GM18873 (cell line): ENCODE data around the gene COL8A1.

Experiments used
- ATAC-seq: cut with Tn5 transposase; IDR thresholded peaks from one replicate; pipeline ENCODE4 v1.9.1; 2021; ENCODE audit warnings: mild to moderate bottlenecking, moderate library complexity, moderate number of reproducible peaks; ENCODE audit not compliant: unreplicated experiment, low FRiP score

COL8A1 gene

DNA sequence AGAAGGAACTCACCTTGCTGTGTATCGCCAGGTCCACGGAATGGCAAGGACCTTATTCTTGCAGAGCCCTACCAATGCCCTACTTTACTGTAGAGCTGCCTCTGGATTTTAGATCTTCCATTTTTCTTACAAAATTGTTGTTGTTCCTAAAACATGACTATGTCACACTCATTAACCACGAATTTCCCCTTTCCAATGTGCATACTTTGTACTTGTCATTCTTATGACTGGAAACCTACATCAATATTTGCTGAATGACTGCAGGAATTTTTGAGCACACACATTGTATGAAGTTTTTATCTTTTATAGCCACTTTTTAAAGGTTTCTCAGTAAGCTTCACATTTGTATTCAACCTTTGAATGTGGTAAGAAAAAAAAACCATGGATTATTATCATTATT, 143.4 kb downstream of the COL8A1 start:
- ATAC-seq: no peak

DNA sequence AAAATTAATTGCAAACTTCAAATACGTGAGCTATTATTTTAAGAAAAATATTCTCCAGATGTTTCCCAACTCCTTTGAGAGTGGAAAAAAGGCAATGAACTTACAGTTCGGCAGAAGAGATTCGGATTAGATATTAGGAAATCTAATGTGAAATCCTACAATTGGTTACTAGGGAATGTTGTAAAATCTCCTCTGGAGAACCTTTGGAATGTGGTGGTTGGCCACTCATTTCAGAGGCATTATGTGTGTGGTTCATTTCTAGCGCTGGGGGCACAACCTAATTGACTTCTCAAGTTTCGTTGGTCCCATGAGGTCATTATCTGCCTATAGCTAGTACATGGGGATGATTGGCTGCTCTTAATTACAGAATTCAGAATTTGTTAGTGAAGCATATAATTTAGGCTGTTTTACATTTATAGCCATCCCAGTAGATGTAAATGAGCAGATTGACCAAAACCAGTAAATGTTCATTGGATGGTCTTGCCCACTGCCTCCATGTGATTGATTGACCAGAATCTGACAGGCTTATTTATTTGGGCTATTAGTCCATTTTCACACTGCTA, 144.7 kb downstream of the COL8A1 start:
- ATAC-seq: no peak

DNA sequence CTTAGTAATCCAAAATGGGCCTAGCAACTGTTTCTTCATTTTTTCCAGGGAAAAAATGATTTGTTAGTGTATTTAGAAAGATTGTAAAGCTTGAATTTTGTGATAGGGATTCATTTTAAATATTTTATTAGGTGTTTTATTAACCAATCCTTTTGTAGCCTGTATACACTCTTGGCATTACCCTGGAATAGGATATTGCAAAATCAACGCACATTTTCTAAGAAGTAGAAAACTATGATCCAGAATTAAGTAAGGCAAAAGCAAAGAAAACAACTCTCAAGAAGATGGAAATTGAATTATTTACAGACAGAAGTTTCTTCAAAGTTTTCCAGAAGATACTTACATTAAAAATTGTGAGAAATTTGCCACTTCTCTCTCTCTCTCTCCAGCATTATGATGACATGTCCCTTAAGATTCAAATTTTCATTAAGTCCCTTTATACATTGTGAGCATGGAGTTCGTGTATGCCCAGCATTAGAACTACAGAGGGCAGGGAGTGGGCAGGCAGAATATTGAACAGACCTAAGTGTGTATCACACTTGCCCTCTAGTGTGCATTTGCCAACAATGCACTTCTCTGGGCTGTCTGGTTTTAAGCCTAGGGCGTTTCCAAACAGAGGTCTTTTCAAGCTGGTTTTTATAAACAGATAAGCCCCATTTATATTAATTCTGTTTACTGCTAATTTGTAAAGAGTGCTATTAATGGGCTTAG, 150.8 kb downstream of the COL8A1 start:
- ATAC-seq: no peak

DNA sequence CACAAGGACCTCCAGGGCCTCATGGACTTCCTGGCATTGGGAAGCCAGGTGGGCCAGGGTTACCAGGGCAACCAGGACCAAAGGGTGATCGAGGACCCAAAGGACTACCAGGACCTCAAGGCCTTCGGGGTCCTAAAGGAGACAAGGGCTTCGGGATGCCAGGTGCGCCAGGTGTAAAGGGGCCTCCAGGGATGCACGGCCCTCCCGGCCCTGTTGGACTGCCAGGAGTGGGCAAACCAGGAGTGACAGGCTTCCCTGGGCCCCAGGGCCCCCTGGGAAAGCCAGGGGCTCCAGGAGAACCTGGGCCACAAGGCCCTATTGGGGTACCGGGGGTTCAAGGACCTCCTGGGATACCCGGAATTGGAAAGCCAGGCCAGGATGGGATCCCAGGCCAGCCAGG, 156.1 kb downstream of the COL8A1 start:
- ATAC-seq: no peak

DNA sequence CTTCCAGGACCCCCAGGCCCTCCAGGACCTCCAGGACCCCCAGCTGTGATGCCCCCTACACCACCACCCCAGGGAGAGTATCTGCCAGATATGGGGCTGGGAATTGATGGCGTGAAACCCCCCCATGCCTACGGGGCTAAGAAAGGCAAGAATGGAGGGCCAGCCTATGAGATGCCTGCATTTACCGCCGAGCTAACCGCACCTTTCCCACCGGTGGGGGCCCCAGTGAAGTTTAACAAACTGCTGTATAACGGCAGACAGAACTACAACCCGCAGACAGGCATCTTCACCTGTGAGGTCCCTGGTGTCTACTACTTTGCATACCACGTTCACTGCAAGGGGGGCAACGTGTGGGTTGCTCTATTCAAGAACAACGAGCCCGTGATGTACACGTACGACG, 157.2 kb downstream of the COL8A1 start:
- ATAC-seq: no peak

DNA sequence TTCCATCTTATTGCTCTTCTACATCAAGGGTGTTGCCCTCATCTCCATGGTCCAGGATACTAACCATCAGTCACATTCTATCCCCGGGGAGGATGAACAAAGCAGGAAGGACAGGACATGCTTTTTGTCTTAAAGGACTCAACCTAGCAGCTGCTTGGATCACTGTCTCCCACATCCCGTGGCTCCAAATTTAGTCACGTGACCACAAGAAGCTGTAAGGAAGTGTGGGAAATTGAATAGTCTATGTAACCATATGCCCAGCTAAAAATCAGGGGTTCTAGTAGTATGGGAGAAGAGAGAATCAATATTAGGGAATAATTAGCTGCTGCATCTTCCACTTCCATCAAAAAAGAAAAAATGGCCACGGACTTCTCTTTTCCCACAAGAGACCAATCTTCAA, 161.0 kb downstream of the COL8A1 start:
- no peak for ATAC-seq

DNA sequence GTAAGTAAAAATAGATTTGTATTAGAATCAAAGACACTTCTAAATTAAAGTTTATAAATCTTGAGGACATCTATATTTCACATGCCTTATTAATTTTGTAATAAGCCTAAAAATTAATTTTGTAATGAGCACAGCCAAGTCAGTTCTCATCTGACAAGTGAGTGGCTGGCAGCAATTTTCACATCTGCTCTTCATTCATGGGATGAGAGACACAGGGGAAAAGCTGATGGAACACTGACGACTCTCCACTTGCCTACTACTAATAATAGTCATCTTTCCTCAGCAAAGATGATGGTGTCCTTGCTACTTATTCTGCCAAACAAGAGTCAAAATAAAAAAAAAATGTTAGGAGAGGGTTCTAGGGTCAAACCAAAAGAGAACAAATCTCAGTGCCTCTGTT, 164.9 kb downstream of the COL8A1 start:
- no peak for ATAC-seq

DNA sequence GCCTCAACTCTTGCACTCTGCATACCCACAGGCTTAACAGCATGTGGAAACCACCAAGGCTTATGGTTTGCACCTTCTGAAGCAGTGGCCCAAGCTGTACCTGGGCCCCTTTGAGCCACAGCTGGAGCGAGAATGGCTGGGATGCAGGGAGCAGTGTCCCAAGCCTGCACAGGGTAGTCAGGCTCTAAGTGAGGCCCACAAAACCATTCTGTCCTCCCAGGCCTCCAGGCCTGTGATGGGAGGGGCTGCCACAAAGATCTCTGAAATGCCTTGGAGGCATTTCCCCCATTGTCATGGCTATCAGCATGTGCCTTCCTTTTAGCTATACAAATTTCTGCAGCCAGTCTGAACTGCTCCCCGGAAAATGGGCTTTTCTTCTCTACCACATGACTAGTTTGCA, 166.8 kb downstream of the COL8A1 start:
- no peak for ATAC-seq

DNA sequence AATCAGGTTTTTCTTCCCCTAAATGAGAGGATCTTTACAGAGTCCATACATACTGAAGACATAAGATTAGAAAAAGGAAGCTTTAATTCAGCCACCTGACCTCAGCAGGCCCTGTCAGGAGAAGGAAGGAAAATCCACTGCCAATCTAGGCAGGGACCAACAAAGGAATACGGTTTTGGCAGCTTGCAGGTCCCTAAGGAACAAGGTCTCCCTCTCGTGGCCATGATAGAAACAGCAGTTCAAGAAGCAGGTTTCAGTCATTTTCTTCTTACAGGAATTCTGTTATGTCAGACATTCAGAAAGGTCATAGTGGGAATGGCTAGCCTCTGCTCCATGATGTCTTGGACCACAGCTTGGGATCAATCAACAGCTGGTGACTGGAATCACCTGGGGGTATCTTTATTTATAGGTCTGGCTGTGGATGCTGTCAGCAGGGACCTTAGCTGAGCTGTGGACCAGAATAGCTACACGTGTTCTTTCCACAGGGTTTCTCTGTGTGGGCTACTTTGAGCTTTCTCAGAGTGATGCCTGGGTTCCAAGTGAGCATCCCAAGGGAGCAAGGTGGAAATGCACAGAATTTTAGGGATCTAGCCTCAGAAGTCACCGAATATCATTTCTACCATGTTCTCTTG, 169.9 kb downstream of the COL8A1 start:
- no peak for ATAC-seq

DNA sequence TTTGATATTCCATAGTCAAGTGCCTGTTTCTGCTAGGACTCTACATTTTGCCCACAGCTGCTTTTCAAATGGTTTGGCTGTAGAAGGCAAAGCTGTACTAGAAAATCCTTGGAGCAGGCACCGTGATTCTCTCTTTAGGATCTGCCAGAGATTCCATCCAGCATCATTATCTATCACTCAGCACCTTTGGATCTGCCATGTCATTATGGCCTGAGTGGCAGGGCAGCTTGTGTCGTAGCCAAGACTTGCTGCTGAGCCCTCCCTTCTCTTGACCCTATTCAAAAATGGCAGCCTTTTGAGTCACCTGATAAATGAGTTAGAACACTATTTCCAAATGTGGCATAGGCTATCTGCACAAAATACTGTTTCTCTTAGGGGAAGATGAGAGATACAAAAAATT, 171.2 kb downstream of the COL8A1 start:
- ATAC-seq: no peak

DNA sequence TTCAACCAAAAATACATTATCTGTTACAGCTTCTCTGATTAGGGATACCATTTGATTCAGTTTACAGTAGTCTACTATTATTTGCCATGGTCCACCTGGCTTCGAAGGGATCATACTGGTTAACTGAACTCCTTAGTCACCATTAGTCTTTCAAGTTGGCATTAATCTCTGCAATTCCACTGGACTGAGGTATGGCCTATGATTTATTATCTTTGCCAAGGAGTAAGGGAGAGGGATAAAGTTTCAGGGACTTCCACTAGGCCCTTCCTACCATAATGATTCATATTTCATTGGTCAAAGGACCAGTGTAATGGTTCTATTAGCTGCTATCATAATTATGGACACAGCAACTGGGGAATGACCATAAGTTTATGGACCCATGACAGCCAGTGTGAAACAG, 172.0 kb downstream of the COL8A1 start:
- no peak for ATAC-seq

DNA sequence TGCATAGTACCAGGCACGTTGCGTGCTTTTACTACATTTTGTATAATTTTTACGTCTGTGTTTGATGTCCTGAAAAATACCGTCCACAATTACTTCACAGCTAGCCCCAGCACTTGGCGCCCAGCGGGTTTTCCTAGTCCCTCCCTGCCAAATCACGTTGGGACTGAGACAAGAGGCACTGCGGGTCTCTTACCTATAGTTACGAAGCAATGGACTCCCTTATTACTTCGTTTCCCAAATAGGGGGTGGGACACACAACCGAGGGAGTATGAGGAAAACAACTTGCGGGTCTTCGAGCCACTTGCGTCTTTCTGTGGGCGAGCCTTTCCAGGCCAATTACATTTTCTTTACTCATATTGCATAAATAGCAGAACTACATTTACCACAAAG, 178.6 kb downstream of the COL8A1 start:
- no peak for ATAC-seq

DNA sequence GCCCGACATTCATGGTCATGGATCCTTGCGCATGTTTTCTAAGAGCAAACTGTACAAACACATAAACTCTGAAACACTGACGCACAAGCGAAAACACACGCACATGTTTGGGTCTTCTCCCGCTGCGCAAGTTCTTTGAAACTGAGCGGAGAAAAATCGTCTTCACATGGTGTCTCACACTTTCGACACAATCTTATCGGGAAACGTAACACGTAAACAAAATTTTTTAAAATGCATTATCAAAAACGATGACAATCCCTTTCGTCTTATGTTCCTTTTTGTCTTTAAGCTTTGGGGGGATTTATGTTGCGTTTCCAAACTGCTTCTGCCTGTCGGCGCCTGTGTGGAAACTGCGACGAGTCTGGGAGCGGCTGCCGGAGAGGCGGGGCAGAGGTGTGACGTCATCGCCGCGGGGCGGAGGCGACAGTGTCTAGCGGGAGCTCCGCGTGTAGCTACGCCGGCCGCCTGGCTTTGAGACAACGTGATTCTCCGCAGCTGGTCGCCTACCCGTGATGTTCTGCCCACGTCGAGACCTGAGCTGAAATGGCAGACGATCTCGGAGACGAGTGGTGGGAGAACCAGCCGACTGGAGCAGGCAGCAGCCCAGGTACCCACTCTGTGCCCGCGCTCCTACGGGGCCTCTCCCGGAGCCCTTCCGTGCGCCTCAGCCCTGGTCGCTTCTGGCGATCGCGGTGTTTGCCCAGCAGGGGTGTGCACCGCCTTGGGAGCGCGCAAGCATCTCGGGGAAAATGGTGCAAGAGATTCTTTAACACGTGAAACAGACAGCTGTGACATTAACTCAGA, 179.2 kb downstream of the COL8A1 start, which contains the start of gene CMSS1:
Gene CMSS1, plus strand, starts transcription at position 426 of the 804 bp plus-strand sequence.
- peak; percentile 96 for ATAC-seq

DNA sequence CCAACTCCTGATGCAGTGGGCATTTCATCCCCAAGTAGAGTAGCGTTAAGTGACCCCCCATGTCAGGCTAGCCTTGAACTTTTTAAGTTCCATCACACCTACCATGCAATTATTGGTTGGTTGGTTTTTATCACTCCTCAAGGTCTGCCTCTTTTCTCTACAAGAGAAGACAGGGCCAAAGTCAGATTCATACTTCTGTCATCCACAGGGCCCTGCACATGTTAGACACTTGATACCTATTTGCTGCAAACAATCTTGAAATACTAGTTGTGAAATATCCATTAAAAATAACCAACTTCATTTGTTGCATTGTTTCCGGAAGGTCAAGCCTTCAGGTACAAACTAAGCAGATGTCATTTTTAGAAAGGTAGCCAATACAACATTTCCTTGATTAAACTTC, 180.4 kb downstream of the COL8A1 start:
- ATAC-seq: no peak

DNA sequence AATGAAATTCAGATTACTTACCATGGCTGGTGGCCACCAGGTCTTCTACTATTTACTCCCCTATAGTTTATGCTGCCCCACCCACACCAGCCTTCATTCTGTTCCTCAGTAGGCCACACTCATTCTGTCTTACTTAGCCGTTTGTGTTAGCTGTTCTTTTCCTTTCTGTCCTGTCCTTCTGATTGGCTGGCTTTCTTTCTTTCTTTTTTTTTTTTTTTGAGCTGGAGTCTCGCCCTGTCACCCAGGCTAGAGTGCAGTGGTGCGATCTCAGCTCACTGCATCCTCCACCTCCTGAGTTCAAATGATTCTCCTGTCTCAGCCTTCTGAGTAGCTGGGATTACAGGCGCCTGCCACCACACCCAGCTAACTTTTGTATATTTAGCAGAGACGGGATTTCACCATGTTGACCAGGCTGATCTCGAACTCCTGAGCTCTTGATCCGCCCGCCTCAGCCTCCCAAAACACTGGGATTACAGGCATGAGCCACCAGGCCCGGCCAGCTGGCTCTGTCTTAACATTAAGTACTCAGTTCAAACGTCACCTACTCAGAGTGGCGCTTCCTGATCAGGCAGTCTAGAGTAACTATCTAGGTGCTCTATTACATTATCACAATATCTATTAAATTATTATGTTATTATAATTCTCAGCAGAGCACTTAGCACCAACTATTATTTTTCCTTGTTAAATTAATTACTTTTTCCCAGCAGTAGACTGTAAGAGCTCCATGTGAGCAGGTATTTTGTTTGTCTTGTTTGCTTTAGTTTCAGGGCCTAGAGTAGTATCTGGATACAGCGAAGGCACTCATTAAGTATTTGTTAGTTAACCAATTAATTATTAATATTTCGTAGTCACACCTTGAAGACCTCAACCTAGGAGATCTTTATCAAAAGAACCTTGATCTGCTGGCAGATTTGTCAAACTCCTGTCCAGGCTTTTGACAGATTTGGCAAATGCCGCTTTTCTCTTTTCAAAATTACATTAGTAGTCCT, 185.6 kb downstream of the COL8A1 start:
- ATAC-seq: no peak

DNA sequence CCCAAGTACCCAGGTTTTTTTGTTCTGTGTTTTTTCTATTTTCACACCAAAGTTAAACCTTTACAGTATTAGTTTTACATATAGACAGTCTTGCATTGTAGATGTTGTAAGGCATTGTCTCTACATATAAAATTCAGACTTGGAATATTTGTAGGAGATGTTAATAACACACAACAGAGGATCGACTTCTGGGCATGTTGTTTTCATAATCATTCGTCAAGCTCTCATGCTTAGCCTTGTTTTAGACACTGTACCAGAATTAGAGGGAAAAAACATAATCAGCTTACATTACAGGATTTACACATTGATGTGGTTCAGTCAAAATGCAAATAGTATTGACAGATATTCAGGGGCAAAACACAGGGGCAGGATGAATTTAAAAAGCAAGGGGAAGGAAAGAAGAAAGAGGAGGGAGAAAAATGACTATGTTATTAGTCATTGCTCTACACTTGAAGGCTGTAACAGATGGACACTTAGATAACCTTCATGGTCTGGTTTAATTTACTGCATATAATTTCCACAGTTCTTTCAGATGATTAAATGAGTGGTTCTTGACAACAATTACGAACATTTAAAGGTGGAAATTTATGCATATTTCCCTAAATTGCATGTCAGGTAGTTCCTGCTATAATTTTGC, 186.7 kb downstream of the COL8A1 start:
- ATAC-seq: no peak

DNA sequence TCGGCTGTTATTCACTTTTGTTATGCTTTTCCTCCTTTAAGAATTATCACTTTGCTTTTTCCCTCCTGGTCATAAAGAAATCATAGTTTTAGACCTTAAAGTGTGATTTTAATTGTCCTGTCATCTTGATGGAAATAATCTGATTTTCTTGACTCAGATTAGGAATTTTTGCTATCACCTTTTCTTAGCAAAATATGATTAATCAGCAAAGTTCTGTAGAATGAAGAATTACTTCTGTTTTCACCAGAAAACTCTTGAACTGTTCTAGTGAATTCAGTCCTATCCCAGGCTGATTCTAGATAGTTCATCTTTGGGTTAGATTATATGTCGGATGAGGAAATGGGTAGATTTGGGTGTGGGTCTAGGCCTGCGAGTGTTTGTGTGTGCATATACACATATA, 191.4 kb downstream of the COL8A1 start:
- no peak for ATAC-seq

DNA sequence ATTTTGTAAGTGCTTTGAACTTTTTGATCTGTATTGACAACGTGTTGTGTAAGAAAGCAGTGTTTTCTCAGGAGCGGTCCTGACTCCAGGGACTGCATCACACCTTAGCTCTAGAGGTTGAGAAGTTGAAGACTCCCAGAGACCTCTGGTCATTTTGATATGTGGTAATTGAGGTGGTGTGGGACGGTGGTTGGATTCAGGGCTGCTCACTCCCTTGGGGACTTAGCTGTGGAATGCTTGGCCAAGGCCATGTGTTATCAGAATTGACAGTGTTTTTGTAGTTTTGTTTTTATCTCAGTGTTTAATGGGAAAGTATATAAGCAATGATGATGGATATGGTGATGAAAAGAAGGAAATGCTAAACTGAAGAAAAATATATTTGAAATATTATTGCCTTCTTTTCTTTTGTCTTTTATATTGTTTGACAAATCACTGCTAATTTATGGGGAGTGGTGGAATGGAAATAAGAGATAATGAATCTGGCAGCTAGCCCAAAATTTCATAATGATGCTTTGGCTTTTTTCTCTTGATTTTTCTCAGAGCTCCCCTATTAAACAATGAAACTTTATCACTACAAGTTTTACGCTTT, 195.3 kb downstream of the COL8A1 start:
- no peak for ATAC-seq
